Left lobe of liver (tissue), 2 donors: Measurements from ENCODE around the gene HTR1D. TPM values are rescaled to one million over a fixed set of nuclear protein-coding genes. Genes with fewer than 3 reads are reported as not detected.

Source experiments
- ATAC-seq: fragments of 200-7000 bp; cut with Tn5 transposase; one replicate; pipeline ENCODE4 v1.9.1; 2020; ENCODE audit warnings: mild to moderate bottlenecking, moderate library complexity
- DNase-seq: peaks from one replicate; pipeline ENCODE4 v3.0.0-alpha.2; 2020; ENCODE audit warnings: low spot score
- total RNA-seq: library from RNA; stranded (reverse); gene quantifications from one replicate; pipeline ENCODE4 v1.2.1, GENCODE V29; 2021
- donor health status: DM: no; HTN: no; CAD: no; lungs with moderate emphysema.
- donor health status: DM: no; HTN: yes; CAD: no.

The HTR1D gene
- total RNA-seq, 1 donor from 2014 or later, result not detected

- ATAC-seq (peak; percentile 91), DNase-seq (peak; percentile 76)
These were observed 29.7 kb downstream of the HTR1D start for GRCh38 chr1:23187637-23188036.

DNA sequence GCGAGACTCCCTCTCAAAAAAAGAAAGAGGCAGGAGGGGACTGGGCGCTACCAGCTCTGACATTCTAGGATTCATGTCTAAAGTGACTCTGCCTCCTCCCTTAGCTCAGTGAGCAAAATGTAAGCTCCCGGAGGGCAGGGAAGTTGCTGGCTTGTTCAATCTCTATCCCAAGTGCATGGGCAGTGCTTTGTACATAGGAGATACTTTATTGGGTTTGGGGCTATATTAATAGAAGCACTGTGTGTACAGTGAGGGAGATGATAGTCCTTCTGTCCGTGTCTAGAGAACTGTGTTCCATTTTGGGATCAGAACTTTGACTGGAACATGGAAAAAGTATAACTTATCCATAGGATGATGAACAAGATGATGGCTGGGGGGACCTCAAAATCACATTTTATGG lies 31.9 kb downstream of the HTR1D start:
- DNase-seq (no peak), ATAC-seq (no peak)

GRCh38 chr1:23184212-23184934 lies 32.9 kb downstream of the HTR1D start:
- DNase-seq (no peak), ATAC-seq (peak; percentile 46)

DNA sequence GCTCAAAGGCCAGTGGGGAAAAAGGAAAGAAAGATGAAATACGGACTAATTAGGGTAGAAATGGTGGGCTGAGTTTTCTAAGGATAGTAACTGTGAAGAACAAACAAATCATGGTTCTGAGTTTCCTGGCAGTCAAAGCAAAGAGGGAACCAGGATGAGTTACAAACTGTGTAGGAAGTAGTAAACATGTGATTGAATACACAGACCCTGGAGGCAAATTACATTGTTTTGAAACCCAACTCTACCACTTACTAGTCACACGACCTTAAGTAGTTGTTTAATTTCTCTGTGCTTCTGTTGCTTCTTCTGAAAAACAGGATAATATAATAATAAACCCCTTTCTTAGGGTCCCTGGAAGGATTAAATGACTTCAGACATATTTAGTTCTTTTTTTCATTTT lies 37.4 kb downstream of the HTR1D start:
- no peak for ATAC-seq

DNA sequence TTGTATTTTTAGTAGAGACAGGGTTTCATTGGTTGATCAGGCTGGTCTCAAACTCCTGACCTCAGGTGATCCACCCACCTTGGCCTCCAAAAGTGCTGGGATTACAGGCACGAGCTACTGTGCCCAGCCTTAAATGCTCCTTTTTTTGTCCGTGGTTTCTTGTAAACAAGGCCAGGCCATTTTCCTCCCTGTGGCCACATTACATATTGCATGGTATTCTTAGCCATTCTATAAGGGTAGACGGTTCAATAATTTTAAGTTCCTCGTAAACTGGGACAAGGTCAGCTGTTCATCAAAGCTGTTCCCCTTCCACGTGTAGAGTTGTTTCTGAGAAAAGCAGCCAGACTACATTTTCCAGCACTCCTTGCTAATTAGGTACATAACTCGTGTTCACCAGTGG lies 38.4 kb downstream of the HTR1D start:
- ATAC-seq, result no peak
- DNase-seq, result no peak

More for the DNA sequence above, 37.4 kb downstream of the HTR1D start:
- DNase-seq, result no peak

GRCh38 chr1:23178414-23178813 lies 38.9 kb downstream of the HTR1D start:
- DNase-seq, result no peak
- ATAC-seq, result no peak

- ATAC-seq (peak; percentile 92), DNase-seq (peak; percentile 70)
These were observed 39.6 kb downstream of the HTR1D start for GRCh38 chr1:23177438-23178380.

DNA sequence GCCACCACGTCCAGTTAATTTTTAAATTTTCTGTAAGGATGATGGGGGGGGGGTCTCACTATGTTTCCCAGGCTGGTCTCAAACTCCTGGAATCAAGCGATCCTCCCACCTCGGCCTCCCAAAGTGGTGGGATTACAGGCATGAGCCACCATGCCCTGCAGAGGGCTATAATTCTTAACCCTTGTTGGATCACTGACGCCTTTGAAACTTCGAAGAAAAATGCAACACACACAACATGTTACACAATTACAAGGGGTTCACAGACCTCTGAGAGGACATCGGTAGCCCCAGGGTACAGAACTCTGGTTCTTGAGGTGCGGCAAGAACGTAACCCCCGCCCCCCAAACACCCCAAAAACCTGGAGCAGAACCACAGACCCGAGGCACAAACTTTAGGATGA lies 40.3 kb downstream of the HTR1D start:
- DNase-seq (no peak), ATAC-seq (no peak)

DNA sequence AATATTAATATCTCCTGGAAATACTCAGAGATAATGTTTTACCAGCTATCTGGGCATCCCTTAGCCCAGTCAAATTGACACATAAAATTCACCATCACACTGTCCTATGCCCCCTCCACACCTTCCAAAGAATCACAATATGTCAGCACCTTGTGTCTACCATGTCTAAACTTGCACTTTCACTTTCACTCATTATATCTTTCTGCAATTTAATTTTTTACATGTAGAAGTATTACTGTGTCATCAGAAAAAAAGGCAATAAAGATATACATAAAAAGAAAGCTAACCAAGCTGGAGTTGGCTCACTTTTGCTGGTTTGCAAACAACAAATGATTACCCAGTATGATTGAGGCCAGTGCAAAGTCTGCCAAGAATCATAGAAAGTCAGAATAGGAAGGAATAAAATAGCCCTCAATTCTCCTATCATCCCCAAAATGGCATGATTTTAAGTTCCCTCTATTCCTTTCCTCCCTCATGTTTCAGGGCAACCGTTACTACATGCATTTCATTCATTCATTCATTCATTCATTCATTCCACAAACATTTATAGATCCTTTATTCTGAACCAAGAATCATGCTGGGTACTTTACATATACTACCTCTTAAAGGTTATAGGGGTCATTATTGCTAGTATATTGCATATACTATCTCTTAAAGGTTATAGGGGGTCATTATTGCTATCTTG lies 42.7 kb downstream of the HTR1D start:
- ATAC-seq (no peak), DNase-seq (no peak)

DNA sequence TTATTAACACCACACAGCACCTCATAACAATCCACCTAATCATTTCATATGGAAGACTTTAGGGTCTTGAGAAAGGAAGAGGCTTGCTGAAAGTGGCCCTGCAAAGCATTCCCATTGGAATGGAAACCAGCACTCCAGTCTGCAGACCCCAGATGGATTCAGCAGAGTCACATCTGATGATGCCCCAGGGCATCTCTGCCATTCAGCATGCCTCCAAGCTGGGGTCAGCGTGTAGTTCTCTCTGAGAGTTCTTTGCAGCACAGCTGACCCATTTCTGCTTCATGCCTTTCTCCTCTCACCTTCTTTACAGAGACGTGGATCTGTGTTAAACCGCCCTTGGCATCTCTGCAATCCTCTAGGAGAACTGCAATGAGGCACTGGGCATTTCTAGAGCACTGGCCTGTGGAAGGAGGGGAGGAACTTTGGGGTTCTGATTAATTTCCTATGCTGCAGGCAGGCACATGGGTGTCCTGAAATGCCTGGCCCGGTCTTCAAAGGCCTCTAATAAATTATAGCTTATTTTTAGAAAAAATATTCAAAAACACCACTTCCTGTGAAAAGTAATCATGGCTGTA lies 46.0 kb downstream of the HTR1D start:
- no peak for ATAC-seq
- DNase-seq, result no peak

DNA sequence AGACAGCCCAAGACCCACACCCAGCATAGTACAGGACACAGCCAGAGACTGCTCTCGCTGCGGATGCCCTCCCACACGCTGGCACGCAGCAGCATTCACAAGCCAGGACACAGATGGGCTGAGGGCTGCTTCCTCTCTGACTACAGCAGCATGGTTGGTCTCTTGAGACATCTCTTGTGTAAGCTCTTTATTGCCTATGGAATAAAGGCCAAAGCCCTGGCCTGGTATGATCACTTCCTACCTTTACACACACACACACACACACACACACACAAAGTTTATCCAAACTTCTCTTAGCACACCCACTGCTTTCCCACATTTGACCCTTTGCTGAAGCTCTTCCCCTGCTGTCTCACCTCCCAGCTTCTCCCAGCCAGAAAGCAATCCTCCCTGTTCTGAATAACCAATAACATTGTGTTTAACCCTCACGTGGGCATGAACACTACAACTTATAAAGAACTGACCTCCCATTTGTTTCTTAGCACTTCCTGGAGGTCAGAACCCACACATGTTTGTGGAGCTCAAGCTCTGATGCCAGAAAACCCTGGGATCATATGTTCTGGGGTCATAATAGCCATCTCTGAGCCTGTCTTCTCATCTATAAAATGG lies 47.5 kb downstream of the HTR1D start:
- ATAC-seq (no peak), DNase-seq (no peak)

- no peak for DNase-seq
These were observed 48.1 kb downstream of the HTR1D start for GRCh38 chr1:23169195-23169575.

DNA sequence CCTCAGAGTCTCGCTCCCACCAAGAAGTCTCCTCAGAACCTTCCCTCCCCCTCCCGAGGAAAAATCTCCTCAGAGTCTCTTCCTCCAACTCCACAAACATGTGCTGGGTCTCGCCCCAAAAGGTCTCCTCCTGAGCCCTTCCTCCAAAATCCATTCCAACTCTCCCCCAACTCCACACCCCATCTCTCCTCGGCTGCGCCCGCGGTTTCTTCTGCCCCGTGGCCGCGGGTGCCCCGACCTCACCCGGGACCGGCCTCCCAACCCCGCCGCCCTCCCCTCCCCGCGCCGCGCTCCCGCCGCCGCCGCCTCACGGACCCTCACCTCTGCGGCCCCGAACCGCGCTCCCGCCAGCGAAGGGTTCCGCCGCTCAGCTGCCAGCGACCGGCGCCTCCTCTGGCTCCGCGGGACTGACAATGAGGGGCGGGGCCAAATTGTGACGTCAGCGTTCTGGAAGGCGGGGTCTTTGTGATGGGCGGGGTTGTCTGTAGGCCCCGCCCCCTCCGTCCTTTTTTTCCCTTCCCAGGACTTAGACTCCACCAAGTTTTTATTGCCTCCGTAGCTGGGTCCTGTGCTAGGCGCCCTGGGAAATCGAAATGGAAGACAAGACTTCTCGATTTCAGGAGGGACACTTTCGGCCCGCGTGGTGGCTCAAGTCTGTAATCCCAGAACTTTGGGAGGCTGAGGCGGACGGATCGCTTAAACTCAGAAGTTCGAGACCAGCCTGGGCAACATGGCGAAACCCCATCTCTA lies 48.7 kb downstream of the HTR1D start, which contains the start of gene LUZP1:
Gene LUZP1 (minus strand): TSS at position 412 of the 750 bp plus-strand sequence.
- peak; percentile 96 for ATAC-seq
- peak; percentile 91 for DNase-seq

More at GRCh38 chr1:23169195-23169575, 48.1 kb downstream of the HTR1D start:
- no peak for ATAC-seq

GRCh38 chr1:23168079-23168444 lies 49.2 kb downstream of the HTR1D start:
- peak; percentile 54 for DNase-seq
- ATAC-seq, result peak; percentile 63

DNA sequence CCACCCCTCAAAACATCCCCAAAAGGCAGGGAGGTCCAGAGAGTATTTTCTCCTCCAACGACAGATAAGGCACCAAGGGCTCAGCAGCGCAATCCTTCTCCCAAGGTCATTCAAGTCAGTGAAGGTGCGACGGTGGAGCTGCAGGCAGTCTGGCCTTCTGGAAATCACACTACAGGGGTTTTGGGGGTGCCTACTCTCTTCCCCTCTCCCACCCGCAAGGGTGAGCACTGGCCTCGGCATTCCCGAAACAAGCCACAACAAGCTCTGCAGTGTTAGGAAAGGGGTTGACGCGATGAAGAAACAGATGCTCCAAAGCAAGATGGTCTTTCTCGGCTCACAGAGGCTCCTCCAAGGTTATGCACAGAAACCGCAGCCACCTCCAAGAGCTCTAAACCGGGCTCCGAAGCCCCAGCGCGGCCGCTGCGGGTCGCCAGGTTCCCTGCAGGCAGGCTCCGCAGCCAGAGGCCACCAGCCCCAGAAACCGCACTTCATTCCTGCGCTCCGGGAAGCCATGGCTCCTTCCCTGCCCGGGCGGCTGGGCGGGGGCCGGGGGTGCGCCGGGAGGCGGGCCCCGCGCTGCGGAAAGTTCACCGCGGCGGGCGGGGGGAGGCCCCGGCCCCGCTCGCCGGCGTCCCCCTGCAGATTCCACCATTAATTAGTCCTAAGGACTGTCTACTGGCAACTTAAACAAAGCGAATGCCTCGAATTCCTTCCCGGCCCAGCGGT lies 49.8 kb downstream of the HTR1D start:
- ATAC-seq (peak; percentile 70), DNase-seq (peak; percentile 63)

DNA sequence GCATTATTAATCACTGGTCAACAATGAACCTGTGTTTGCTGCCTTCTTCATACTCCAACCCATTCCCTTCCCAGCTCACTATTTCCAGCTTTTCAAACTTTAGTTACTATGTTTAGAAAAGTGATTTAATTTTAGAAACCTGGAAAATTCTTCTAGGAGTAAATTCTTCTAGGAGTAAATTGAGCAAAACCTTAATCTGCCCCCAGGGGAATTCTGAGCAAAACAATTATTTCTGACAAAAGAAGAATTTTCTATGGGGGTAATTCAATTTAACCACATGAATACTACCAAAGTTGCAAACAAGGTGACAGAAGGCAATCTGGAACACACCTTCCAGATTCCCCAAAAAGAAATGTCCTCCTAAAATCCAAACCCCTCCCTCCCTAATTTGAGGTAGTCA lies 50.4 kb downstream of the HTR1D start:
- no peak for DNase-seq
- ATAC-seq, result no peak

DNA sequence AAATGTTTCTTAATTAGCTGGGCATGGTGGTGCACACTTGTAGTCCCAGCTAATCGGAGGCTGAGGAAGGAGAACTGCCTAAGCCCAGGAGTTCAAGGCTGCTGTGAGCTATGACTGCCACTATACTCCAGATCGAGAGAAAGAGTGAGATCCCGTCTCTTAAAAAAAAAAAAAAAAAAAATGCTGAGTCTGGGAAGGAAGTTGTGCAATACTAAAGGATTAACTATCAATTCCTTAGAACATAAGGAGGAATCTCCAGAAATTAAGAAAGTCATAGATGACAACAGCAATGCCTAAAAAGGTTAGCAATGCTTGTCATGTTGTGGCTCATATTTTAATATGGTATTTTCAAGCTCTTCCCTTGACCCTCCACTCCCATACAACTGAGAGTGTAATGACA lies 53.9 kb downstream of the HTR1D start:
- ATAC-seq, result no peak
- DNase-seq, result no peak

DNA sequence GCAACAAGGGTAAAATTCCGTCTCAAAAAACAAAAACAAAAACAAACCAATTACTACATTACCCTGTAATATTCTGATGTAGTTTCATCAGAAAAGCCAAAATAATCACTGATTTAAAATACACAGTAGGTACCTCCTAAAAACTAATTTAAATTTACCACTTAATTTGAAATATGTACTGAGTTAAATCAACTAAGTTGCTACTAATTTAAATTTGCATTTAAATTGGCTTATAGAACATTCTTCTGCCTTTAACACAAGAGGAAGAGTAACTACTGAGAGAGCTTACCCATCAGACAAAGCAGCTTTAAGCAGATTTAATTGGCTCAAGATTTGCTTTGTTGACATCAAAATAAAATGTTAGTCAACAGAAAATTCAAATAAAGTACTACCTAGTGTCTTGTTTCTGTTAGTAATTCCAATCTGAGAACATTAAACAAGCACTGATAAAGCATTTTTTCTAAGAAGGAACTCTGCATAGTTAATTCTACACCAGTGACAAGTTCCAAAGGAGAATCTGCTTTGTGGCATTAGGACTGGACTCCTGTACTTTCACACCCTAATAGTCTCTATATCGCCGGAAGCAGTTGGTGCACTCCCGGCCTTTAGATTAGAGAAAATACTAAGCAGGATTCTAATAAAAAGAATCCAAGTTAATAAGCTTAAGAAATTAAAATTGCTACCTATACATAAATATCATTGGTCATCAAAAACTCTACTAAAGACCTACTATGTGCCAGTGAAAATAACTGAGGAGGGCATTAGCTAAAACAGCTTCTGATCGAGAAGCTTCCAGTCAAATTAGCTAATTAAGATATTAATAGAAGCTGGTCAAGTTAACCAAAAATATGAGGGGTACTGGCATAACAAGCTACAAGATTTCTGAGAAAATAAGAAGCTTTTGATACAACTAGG lies 57.1 kb downstream of the HTR1D start:
- peak; percentile 28 for DNase-seq
- peak; percentile 89 for ATAC-seq
